Activated T-helper 9 cell treated with anti-CD3 and anti-CD28 coated beads, Interleukin-2, amount 50 U/mL, for 16 hours (primary cell): ENCODE data around the gene SIDT2.

Experiments used
- DNase-seq: peaks from one replicate; pipeline ENCODE4 v3.0.0-alpha.2; 2020; ENCODE audit warnings: low read depth

SIDT2 gene

GRCh38 chr11:117222991-117223740 is 44.6 kb downstream of the SIDT2 start:
- no peak for DNase-seq

GRCh38 chr11:117223741-117224689 is 45.5 kb downstream of the SIDT2 start:
- no peak for DNase-seq

GRCh38 chr11:117225553-117226170 is 47.1 kb downstream of the SIDT2 start:
- no peak for DNase-seq

- DNase-seq: no peak
Measured at GRCh38 chr11:117226388-117227385, 48.1 kb downstream of the SIDT2 start.

GRCh38 chr11:117228091-117228490 is 49.5 kb downstream of the SIDT2 start:
- DNase-seq: no peak

GRCh38 chr11:117229411-117229810 is 50.9 kb downstream of the SIDT2 start:
- no peak for DNase-seq

GRCh38 chr11:117229931-117230285 is 51.4 kb downstream of the SIDT2 start:
- DNase-seq: no peak

- no peak for DNase-seq
Measured at GRCh38 chr11:117230286-117230961, 51.9 kb downstream of the SIDT2 start.

- DNase-seq: no peak
Measured at GRCh38 chr11:117230999-117231841, 52.7 kb downstream of the SIDT2 start.

- no peak for DNase-seq
Measured at GRCh38 chr11:117231842-117232091, 53.2 kb downstream of the SIDT2 start, which contains the start of gene PCSK7. Gene PCSK7, minus strand, starts transcription at chr11:117232073. Its CDS starts 2,229 bp downstream, at chr11:117229844.

- DNase-seq: peak; percentile 74
Measured at GRCh38 chr11:117232092-117232878, 53.7 kb downstream of the SIDT2 start, which contains the start of gene RNF214. Gene RNF214, plus strand, starts transcription at chr11:117232671. Its CDS starts 1,602 bp downstream, at chr11:117234273.

GRCh38 chr11:117232911-117233409 is 54.4 kb downstream of the SIDT2 start:
- DNase-seq: no peak

GRCh38 chr11:117238221-117238620 is 59.7 kb downstream of the SIDT2 start:
- no peak for DNase-seq

- no peak for DNase-seq
Measured at GRCh38 chr11:117239295-117239694, 60.8 kb downstream of the SIDT2 start.
